HG02623 (cell line): ENCODE results near the gene ENPP3.

ENCODE experiments used
- ATAC-seq: cut with Tn5 transposase; IDR thresholded peaks from one replicate; pipeline ENCODE4 v1.9.1; 2021; ENCODE audit warnings: moderate library complexity; ENCODE audit not compliant: unreplicated experiment

The ENPP3 gene

GRCh38 chr6:131642565-131642964, 5.5 kb downstream of the ENPP3 start:
- ATAC-seq = no peak

DNA sequence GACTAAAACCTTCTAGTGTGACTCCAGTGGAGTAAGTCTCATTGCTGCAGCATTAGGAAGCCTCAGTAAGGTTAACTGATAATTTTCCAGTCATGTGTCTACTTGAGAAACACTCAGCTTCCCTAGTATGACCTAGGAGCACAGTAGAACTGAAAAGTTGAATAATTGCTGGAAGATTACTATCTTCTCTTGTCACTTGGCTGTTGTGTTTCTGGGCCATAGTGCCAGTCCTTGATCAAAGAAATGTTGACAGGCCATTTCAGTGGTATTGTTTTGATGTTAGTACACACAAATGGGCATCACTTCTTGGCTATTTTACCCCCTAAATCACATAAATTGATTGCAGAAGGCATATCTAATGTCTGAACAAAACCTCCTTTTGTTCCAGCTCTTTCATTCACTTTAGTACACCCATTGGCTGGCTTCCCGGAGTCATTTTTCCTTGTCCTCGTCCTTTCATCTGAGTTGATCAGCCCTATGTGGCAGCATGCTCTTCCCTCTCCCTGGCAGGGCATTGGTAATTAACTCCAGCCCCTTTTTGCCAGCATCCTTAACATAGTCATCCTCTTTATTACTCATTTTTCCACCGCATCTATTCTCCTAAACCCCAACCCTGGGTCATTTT, 6.0 kb downstream of the ENPP3 start:
- ATAC-seq = no peak

DNA sequence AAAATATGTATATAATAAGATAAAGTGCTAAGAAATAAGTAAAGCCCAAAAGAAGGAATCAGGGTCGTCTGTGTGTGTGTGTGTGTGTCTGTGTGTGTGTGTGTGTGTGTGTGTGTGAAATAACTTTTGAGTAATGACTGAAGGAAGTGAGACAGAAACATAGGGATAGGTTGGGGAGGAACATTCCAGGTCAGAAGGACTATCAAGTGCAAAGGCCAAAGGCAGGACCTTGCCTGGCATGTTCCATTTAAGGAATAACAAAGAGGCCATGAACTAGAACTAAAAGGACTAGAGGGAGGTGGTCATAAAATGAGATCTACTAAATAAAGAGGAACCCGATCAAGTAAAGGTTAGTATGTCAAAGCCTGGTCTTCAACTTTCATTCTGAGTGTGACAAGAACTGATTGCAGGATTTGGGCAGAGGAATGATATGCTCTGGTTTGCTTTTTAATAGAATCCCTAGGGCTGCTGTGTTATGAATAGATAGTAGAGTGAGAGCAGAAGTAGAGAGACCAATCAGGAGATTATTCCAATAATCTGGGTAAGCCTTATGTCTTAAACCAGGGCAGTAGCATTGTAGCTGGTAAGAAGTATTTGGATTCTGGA, 6.9 kb downstream of the ENPP3 start:
- no peak for ATAC-seq

DNA sequence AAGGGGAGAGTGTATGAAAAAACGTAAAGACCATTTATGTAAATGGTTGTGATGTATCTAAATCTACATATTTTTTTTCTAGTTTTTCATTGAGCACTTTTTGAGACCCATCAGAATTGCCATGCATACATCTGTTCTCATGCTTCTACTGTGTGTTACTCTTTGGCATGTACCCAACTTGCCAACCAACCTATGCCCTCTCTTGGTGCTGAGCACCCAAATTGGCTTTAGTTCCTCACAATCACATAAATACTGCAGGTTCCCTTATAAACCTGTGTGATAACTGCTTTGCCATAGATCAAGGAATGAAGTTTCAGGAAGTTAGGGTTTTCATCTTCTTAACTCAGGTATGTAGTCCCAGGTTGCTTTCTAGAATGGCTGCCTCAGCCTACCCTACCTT, 7.8 kb downstream of the ENPP3 start:
- no peak for ATAC-seq

GRCh38 chr6:131645846-131646245, 8.7 kb downstream of the ENPP3 start:
- ATAC-seq = no peak

DNA sequence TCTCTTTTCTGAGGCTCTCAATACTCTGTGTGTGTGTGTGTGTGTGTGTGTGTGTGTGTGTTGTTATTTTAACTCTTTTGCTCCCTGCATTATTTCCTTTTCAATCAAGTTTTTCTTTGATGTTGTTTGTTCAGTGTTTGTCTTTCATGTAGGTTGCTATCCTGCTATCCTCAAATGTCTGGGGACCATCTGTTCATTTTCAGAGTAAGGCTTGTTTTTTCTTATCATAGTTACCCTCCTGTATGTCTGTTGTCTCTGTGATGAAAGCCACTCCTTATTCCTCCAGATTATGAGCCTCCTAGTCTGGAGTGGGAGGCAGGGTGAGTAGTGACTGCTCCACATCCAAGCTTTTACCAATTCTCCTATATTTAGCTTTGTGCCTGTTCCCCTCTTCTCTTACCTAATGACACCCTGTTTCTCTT, 9.2 kb downstream of the ENPP3 start:
- no peak for ATAC-seq

DNA sequence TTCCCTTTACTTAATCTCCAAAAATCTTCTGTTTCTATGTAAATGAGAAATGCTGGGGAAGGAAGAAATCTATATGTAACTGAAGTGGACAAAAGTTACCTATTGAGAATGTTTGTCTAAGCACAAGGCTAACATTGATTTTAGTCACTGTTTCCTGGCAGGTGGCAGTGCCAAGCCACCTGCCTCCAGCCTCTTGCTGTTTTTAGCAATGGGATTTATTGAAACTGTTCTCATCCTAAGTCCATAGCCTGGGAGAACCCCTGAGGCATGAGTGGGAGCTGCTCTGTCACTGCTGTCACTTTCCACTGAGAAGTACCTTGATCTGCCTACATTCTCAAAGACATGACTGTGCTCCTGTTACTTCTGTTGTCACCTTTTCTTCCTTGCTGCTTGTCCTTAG, 14.7 kb downstream of the ENPP3 start:
- ATAC-seq = no peak

DNA sequence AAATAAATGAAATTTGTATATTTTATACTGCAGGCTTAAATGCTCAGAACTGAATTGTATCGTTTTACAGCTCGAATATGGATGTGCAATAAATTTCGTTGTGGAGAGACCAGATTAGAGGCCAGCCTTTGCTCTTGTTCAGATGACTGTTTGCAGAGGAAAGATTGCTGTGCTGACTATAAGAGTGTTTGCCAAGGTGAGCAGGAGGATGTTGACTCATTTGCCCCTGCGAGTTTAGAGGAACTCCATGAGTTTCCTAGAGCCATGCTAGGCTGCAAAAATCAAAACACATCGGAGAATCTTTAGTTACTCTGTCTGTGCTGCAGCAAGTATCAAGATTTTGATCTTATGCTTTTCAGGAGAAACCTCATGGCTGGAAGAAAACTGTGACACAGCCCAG, 15.4 kb downstream of the ENPP3 start:
- no peak for ATAC-seq

DNA sequence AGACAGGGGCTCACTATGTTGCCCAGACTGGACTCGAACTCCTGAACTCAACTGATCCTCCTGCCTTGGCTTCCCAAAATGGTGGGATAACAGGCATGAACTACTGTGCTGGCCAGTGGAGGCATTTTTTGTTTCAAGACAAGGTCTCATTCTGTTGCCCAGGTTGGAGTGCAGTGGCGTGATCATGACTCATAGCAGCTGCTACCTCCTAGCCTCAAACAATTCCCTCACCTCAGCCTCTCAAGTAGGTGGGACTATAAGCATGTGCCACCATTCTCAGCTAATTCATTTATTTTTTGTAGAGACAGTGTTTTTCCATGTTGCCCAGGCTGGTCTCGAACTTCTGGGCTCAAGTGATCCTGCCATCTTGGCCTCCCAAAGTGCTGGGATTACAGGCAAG, 17.2 kb downstream of the ENPP3 start:
- ATAC-seq = no peak

DNA sequence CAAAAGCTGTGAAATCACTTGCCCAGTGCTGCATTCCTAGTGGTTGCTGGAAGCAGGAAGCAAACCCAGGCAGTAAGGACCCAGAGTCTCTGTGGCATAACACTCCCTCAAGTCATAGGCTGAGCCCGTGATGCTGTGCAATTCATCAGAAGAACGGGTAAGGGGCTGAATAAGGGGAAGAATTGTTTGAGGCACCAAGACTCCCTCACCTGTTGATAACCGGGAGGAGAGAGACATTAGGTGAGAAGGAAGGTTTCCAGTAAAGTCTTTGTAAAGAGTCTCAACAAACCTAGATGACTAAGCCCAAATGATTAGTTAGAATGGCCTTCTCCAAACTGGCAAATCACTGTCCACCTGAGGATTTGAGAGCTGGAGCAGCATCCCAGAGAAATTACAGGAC, 18.3 kb downstream of the ENPP3 start:
- ATAC-seq = no peak

DNA sequence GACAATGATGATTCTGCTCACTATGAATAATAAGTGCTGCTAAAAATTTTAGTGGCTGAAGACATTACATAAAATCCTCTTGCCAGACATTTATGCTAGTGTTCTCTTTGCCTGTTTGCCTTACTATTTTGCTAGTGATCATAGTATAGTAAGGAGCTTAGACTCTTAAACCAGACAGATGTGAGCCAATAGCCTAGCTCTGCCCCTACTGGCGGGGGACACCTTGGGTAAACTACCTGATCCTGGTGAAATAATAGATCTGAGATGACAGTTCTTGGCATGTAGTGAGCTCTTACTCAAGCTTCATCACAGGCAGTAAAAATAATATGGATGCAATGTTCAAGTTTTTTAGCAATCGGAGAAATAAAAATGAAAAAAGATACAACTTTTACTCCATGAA, 18.8 kb downstream of the ENPP3 start:
- no peak for ATAC-seq

DNA sequence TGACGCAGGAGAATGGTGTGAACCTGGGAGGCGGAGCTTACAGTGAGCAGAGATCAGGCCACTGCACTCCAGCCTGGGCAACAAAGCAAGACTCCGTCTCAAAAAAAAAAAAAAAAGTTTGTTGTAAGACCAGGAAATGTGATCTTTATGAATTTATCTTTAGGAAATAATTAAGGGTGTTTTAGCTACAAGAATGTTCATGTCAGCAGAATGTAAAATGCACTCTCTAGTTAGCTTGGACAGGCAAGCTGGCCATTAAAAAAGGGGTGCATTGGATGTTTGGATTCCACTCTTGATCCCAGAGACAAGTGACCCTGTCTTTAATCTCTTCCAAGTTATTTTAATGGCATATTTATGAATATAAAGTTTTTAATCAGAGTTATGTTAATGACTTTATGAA, 19.6 kb downstream of the ENPP3 start:
- ATAC-seq = no peak

- ATAC-seq = no peak
These were observed 20.1 kb downstream of the ENPP3 start for GRCh38 chr6:131657222-131657621.

DNA sequence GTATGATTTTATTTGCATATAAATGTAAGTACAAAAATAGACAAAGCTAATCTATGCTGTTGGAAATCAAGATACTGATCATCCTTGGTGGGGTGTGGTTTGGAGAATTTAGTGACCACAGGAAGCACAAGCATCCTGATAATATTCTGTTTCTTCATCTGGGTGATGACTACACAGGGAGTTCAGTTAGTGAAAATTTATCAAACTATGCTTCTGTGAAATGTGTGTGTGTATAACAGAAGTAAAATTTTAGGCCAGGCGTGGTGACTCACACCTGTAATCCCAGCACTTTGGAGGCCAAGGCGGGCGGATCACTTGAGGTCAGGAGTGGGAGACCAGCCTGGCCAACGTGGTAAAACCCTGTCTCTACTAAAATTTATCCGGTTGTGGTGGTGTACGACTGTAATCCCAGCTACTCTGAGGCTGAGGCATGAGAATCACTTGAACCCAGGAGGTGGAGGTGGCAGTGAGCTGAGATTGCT, 20.6 kb downstream of the ENPP3 start:
- ATAC-seq = no peak

DNA sequence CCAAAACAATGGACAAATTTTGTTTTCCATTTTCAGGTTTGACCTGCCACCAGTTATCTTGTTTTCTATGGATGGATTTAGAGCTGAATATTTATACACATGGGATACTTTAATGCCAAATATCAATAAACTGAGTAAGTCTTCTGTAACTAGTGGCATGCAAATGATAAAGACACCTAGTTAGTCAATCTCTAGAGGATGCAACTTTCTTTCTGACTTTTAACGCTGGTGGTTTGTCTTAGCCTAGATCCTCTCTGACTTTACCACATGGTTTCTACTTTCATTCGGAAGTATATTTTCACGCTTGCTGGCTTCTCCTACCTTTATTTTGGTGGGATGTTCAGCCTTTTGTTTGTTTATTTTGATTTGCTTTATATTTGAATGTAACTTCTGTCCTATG, 21.2 kb downstream of the ENPP3 start:
- ATAC-seq = no peak

DNA sequence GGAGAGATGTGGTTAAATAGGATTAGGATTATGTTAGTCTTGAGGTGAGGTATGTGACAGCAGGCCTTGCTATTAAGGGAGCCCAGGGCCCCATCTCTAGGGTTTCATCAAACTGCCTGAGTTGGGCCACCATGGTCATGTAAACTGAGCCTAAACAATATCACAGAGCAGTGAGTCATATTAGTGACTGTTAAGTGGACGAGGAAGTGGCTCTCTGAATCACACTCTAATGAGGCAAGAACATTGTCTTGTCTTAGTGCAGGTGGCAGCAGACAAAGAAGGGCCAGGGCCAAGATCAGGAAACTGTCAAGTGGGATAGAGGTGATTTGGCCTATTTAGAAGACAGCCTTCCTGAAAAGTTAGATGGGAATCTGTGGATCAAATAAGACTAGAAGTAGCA, 23.1 kb downstream of the ENPP3 start:
- ATAC-seq = no peak

DNA sequence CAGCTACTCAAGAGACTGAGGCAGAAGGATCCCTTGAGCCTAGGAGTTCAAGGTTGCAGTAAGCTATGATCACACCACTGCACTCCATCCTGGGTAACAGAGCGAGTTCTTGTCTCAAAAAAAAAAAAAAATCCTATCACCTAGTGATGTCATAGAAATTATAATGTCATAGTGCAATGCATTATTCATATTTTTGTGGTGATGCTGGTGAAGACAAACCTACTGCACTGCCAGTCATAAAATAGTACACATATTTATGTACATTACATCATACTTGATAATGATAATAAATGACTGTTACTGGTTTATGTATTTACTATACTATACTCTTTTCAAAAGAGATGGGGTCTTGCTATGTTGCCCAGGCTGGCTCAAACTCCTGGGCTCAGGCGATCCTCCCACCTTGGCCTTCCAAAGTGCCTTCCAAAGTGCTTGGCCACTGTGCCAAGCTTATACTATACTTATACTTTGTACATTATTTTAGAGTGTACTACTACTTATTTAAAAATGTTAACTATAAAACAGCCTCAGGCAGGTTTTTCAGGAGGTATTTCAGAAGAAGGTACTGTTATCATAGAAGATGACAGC, 26.6 kb downstream of the ENPP3 start:
- ATAC-seq = no peak

GRCh38 chr6:131669891-131670290, 32.8 kb downstream of the ENPP3 start:
- no peak for ATAC-seq

- no peak for ATAC-seq
These were observed 36.1 kb downstream of the ENPP3 start for GRCh38 chr6:131673184-131673583.

GRCh38 chr6:131678442-131678841, 41.3 kb downstream of the ENPP3 start:
- no peak for ATAC-seq

DNA sequence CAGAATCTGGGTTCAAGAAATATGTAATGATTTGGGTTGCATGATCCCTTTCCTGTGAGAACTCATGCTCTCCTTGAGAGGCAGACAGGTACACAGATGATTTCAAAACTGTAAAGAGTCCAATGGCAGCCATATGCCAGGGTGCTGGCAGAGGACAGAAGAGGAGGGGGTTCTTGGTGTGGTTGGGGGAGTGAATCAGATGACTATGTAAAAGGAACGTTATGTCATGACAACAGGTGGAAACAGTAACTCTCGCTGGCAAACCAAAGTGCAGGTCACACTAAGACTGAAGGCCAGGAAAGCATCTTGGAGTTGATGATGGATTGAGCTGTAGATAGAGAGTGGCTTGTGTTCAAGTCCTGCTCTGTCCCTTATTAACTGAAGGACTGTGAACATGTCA, 43.8 kb downstream of the ENPP3 start:
- no peak for ATAC-seq

- no peak for ATAC-seq
These were observed 44.5 kb downstream of the ENPP3 start for GRCh38 chr6:131681585-131681984.

GRCh38 chr6:131682442-131682841, 45.3 kb downstream of the ENPP3 start:
- no peak for ATAC-seq
